NCI-H69 (cell line): ENCODE measurements around the gene OR5L2.
"Not testable (repeated sequence)": the region's sequence is repeated elsewhere in the genome, so short reads cannot be mapped to it uniquely, and the experiment has no call there.

Source experiments
- DNase-seq: peaks from one replicate; lab custom pipeline; 2025; lab: John Stamatoyannopoulos, UW

Gene OR5L2

GRCh38 chr11:55826919-55827318, at the start of gene OR5L2:
Gene OR5L2, plus strand, starts transcription at chr11:55827219. Its CDS starts 0 bp downstream, at chr11:55827219.
- no peak for DNase-seq

- DNase-seq = no peak
These were observed 35.4 kb upstream of the OR5L2 start for GRCh38 chr11:55791606-55792005.

GRCh38 chr11:55793321-55793720, 33.7 kb upstream of the OR5L2 start:
- no peak for DNase-seq

GRCh38 chr11:55795256-55795655, 31.8 kb upstream of the OR5L2 start, which contains the start of gene OR5D14:
Gene OR5D14, plus strand, starts transcription at chr11:55795556. Its CDS starts 0 bp downstream, at chr11:55795556.
- no peak for DNase-seq

GRCh38 chr11:55806248-55806647, 20.8 kb upstream of the OR5L2 start:
- DNase-seq = no peak

GRCh38 chr11:55811067-55811466, 16.0 kb upstream of the OR5L2 start, which contains the start of gene OR5L1:
Gene OR5L1, plus strand, starts transcription at chr11:55811367. Its CDS starts 100 bp downstream, at chr11:55811467.
- no peak for DNase-seq

GRCh38 chr11:55819330-55819729, 7.7 kb upstream of the OR5L2 start, which contains the start of gene OR5D18:
Gene OR5D18, plus strand, starts transcription at chr11:55819630. Its CDS starts 0 bp downstream, at chr11:55819630.
- DNase-seq = no peak

GRCh38 chr11:55838452-55838851, 11.4 kb downstream of the OR5L2 start, which contains the start of gene OR5D16:
Gene OR5D16, plus strand, starts transcription at chr11:55838752. Its CDS starts 0 bp downstream, at chr11:55838752.
- no peak for DNase-seq

- DNase-seq = no peak
These were observed 20.4 kb downstream of the OR5L2 start for GRCh38 chr11:55847453-55847852.

GRCh38 chr11:55849037-55849436, 22.0 kb downstream of the OR5L2 start:
- DNase-seq = no peak

- DNase-seq = no peak
These were observed 25.1 kb downstream of the OR5L2 start for GRCh38 chr11:55852141-55852540.

- DNase-seq = no peak
These were observed 27.7 kb downstream of the OR5L2 start for GRCh38 chr11:55854704-55855103.

- DNase-seq = not testable (repeated sequence)
These were observed 40.3 kb downstream of the OR5L2 start for GRCh38 chr11:55867354-55867753.

- DNase-seq = not testable (repeated sequence)
These were observed 45.7 kb downstream of the OR5L2 start for GRCh38 chr11:55872731-55873130.

- DNase-seq = not testable (repeated sequence)
These were observed 46.1 kb downstream of the OR5L2 start for GRCh38 chr11:55873146-55873545.
